Suppressor macrophage treated with lipopolysaccharide for 4 hours (primary cell): ENCODE data around the gene LRRN3.
A peak's percentile ranks its signal among the peaks of the same experiment; 100 is the strongest.
"Not testable (repeated sequence)": the region's sequence is repeated elsewhere in the genome, so short reads cannot be mapped to it uniquely, and the experiment has no call there.

ENCODE experiments used
- DNase-seq: peaks from one replicate; pipeline ENCODE4 v3.0.0-alpha.2; 2020

LRRN3 gene

GRCh38 chr7:111090846-111091245, at the start of gene LRRN3:
TSS of gene LRRN3 (plus strand) at chr7:111091127. CDS start at chr7:111122773, 31,646 bp downstream.
- DNase-seq = no peak

GRCh38 chr7:111041577-111041976, 49.4 kb upstream of the LRRN3 start:
- no peak for DNase-seq

- DNase-seq = no peak
These were observed 48.1 kb upstream of the LRRN3 start for GRCh38 chr7:111042842-111043241.

- DNase-seq = no peak
These were observed 47.4 kb upstream of the LRRN3 start for GRCh38 chr7:111043561-111043960.

- no peak for DNase-seq
These were observed 45.5 kb upstream of the LRRN3 start for GRCh38 chr7:111045449-111045848.

- DNase-seq = no peak
These were observed 43.3 kb upstream of the LRRN3 start for GRCh38 chr7:111047595-111047994.

GRCh38 chr7:111049971-111050680, 40.8 kb upstream of the LRRN3 start:
- no peak for DNase-seq

GRCh38 chr7:111050875-111051416, 40.0 kb upstream of the LRRN3 start:
- no peak for DNase-seq

GRCh38 chr7:111051832-111052231, 39.1 kb upstream of the LRRN3 start:
- no peak for DNase-seq

GRCh38 chr7:111053035-111053434, 37.9 kb upstream of the LRRN3 start:
- no peak for DNase-seq

- DNase-seq = no peak
These were observed 34.6 kb upstream of the LRRN3 start for GRCh38 chr7:111056371-111056770.

GRCh38 chr7:111057066-111057465, 33.9 kb upstream of the LRRN3 start:
- no peak for DNase-seq

GRCh38 chr7:111059833-111060232, 31.1 kb upstream of the LRRN3 start:
- DNase-seq = no peak

- no peak for DNase-seq
These were observed 27.8 kb upstream of the LRRN3 start for GRCh38 chr7:111063166-111063565.

- DNase-seq = no peak
These were observed 23.7 kb upstream of the LRRN3 start for GRCh38 chr7:111067251-111067650.

- no peak for DNase-seq
These were observed 23.2 kb upstream of the LRRN3 start for GRCh38 chr7:111067682-111068081.

- DNase-seq = no peak
These were observed 22.3 kb upstream of the LRRN3 start for GRCh38 chr7:111068618-111069017.

GRCh38 chr7:111071556-111071955, 19.4 kb upstream of the LRRN3 start:
- DNase-seq = no peak

GRCh38 chr7:111072658-111073057, 18.3 kb upstream of the LRRN3 start:
- not testable (repeated sequence) for DNase-seq

GRCh38 chr7:111074071-111074747, 16.7 kb upstream of the LRRN3 start:
- DNase-seq = peak; percentile 26

GRCh38 chr7:111074748-111075146, 16.2 kb upstream of the LRRN3 start:
- DNase-seq = no peak

GRCh38 chr7:111075498-111075897, 15.4 kb upstream of the LRRN3 start:
- DNase-seq = no peak

- DNase-seq = no peak
These were observed 14.7 kb upstream of the LRRN3 start for GRCh38 chr7:111076205-111076604.

GRCh38 chr7:111077001-111077400, 13.9 kb upstream of the LRRN3 start:
- DNase-seq = no peak
